Muscle layer of colon (tissue), 2 donors: ENCODE results near the gene ZNF814.
"Not testable (repeated sequence)": the region's sequence is repeated elsewhere in the genome, so short reads cannot be mapped to it uniquely, and the experiment has no call there.

Experiments
- H3K27ac ChIP-seq: one replicate; pipeline ENCODE4 v1.7.0; 2013; ENCODE audit warnings: low read depth, mild to moderate bottlenecking, low read length, moderate library complexity
- H3K27me3 ChIP-seq, 2 donors: one replicate each; pipeline ENCODE4 v1.7.0; 2013; ENCODE audit warnings: low read length in 2 of 2, mild to moderate bottlenecking in 2 of 2; ENCODE audit not compliant: insufficient read depth in 2 of 2, control insufficient read depth in 1 of 2
- H3K36me3 ChIP-seq: one replicate; pipeline ENCODE4 v1.7.0; 2013; ENCODE audit warnings: mild to moderate bottlenecking, low read length; ENCODE audit not compliant: insufficient read depth
- H3K4me1 ChIP-seq: one replicate; pipeline ENCODE4 v1.7.0; 2013; ENCODE audit warnings: mild to moderate bottlenecking, low read length; ENCODE audit not compliant: insufficient read depth
- H3K4me3 ChIP-seq, 2 donors: one replicate each; pipeline ENCODE4 v1.7.0; 2013; ENCODE audit warnings: low read length in 2 of 2, low read depth in 1 of 2, mild to moderate bottlenecking in 1 of 2, moderate library complexity in 1 of 2
- H3K9ac ChIP-seq: one replicate; pipeline ENCODE4 v1.7.0; 2013; ENCODE audit warnings: low read length
- H3K9me3 ChIP-seq: one replicate; pipeline ENCODE4 v1.7.0; 2013; ENCODE audit warnings: mild to moderate bottlenecking, low read length
- donor health status: abdominal sarcoma.
- donor health status: Adenocarcinoma of cecum.

ZNF814 gene

DNA sequence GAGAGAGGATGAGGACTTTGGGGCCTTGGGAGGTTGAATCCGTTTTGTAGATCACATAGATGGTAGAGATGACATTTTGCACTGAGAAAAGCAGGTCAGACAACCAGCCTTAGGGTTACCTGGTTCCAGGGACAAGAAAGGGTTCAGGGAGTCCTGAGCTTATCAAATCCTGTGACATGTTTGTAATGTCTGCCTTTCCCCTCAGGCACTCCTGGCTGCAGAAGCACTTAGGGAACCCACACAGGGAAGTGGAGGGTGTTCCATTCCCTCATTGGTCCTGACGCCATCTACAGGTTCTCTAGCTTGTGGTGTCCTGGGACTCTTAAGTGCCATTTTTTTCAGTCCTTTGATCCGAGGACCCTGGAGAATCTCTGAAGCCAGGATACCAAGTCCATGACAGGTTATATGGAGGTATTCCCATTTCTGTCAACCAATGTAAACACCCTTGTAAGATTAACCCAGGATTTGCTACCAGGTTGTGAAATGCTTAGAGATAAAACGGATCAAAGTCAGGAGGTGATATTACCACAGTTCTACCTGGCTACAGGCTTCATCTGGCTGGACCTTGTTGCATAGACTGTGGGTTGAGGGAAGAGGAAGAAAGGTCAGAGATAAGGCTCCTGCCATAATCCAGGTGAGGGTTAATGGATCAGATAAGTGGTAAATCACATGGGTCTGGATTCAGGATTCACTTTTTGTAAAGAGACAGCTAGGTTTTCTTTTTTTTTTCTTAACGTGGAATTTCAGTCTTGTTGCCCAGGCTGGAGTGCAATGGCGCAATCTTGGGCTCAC, 36.8 kb downstream of the ZNF814 start:
- not testable (repeated sequence) for H3K4me3 ChIP-seq, H3K9me3 ChIP-seq, H3K36me3 ChIP-seq, H3K27me3 ChIP-seq, H3K27ac ChIP-seq, H3K9ac ChIP-seq
- peaks cover 12% of the 10 kb centered on the region for H3K4me1 ChIP-seq

DNA sequence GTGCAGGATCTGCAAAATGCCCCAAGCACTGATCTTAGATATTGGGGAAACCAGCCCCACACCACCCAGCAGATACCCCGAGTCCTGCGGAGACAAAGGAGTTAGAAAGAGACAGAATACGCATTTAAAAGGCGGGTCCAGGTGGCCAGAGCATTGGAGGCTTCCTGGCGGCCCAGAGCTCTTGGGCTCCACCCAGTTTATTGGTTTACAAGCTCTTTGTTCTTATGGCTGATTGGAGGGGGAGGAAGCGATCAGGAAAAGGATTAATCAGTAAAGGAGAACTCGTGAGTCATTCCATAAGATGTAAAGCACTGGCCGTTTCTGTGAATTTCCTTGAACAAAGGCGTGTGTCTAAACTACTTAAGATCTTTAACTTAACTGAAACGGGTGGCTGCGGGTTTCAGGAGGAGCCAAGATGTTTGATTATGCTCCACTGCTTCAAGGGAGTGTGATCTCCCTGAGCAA, 38.3 kb downstream of the ZNF814 start:
- Histone ChIP-seq H3K4me3 (peak overlapping the region; percentile 80 to 84), H3K9me3 (no peaks in the 10 kb centered on the region), H3K27me3 (no peaks in the 10 kb centered on the region), H3K4me1 (peaks cover 12% of the 10 kb centered on the region), H3K27ac (no peak overlapping the region), H3K9ac (peak overlapping the region; percentile 28), H3K36me3 (peaks cover 4% of the 10 kb centered on the region)

DNA sequence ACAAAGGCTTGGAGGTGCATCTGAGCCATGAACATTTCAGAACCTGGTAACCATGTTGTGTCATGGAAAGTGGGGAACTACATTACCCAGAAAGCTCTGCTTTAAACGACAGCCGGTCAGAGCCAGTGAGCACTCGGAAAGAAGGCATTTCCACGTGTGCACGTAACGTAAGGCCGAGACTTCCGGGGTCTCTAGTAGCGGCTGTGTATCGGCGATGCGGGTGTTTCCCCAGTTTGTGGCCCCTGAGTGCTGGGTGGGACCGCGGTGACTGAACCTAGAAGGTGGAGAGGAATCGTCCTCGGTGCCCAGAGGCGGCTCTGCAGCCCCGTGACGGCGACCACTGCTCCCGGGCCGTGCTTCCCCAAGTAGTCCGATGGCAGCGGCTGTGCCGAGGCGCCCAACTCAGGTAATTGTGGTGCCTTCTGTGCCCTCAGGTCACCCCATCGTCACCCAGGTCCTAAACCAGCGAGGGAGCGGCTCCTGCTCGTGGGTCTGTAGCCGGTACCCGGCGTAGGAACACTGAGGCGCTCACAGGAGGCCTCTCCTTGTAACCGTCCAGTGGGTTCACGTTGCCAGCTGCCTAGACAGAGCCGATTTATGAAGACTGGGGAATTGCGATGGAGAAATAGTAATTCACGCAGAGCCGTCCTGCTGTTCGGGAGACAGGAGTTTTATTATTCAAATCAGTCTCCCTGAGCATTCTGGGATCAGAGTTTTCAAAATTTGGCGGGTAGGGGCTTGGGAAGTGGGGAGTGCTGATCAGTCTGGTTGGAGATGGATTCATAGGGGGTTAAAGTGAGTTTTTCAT, 39.0 kb downstream of the ZNF814 start, which contains the start of gene ZNF587:
Gene ZNF587 (plus strand): TSS at position 194 of the 808 bp plus-strand sequence. CDS start 180 bp downstream, at position 374.
- peak within 1 kb of the TSS; percentile 28 for H3K9ac ChIP-seq
- H3K4me3 ChIP-seq: peak within 1 kb of the TSS; percentile 80 to 84
- H3K27ac ChIP-seq: peak within 1 kb of the TSS; percentile 34
- H3K27me3 ChIP-seq, H3K9me3 ChIP-seq, H3K36me3 ChIP-seq: not testable (repeated sequence)
- peaks cover 12% of the 10 kb centered on the region for H3K4me1 ChIP-seq

DNA sequence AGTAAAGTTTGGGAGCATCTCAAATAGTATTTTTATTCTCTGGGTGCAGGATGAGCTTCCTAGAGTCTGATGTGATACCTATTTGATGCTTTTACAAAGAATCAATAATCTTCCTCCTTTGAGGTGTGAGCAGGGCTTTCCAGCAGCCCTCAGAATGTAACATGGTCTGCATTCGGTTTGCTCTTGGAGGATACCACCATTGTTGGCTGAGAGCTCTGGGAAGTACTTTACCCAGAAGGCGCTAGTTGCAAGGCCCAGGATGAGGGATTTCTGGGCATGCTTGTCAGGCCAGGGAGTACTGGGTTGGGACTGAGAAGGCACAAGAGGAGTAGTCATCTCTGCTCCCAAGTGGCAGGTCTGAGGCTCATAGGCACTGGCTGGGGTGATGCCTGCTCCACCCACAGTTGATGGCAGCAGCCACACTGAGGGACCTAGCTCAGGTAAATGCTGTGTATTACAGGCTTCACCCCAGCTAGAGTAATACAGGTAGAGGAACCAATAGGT, 39.6 kb downstream of the ZNF814 start:
- not testable (repeated sequence) for H3K9ac ChIP-seq, H3K9me3 ChIP-seq, H3K36me3 ChIP-seq, H3K27me3 ChIP-seq, H3K27ac ChIP-seq
- Histone ChIP-seq H3K4me3 (peak overlapping the region; percentile 80 to 84), H3K4me1 (peaks cover 12% of the 10 kb centered on the region)

DNA sequence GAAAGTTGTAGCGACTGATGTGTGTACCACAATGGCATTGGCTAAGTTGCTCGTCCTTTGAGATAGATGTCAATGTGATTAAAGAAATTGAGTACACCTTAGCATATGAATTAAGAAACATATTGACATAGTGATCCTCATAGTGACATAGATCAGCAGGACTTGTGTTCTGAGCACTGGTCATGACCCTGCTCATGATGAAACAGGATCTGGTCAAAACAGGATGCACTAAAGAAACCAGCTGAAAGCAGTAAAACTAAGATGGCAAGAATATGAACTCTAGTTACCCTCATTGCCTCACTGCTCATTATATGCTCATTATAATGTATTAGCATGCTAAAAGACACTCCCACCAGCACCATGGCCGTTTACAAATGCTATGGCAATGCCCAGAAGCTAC, 41.7 kb downstream of the ZNF814 start:
- H3K27me3 ChIP-seq, H3K27ac ChIP-seq, H3K9me3 ChIP-seq, H3K4me3 ChIP-seq, H3K36me3 ChIP-seq, H3K9ac ChIP-seq: not testable (repeated sequence)
- H3K4me1 ChIP-seq: peaks cover 12% of the 10 kb centered on the region

DNA sequence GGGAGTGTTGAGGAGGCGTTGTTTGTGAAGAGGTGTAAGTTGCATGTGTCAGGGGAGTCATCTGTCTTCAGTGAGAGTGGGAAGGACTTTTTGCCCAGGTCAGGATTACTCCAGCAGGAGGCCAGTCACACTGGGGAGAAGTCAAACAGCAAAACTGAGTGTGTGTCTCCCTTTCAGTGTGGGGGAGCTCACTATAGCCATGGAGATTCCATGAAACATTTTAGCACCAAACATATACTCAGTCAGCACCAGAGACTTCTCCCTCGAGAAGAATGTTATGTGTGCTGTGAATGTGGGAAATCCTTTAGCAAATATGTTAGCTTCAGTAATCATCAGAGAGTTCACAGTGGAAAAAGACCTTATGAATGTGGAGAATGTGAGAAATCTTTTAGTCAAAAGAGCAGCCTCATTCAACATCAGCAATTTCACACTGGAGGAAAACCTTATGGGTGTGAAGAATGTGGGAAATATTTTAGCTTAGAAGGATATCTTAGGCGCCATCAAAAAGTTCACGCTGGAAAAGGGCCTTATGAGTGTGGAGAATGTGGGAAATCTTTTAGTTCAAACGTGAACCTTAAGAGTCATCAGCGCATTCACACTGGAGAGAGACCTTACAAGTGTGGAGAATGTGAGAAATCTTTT, 47.6 kb downstream of the ZNF814 start:
- Histone ChIP-seq H3K4me1 (no peaks in the 10 kb centered on the region), H3K9me3 (no peaks in the 10 kb centered on the region), H3K27ac (no peak overlapping the region), H3K9ac (no peak overlapping the region), H3K4me3 (no peak overlapping the region), H3K36me3 (no peaks in the 10 kb centered on the region), H3K27me3 (no peaks in the 10 kb centered on the region)

DNA sequence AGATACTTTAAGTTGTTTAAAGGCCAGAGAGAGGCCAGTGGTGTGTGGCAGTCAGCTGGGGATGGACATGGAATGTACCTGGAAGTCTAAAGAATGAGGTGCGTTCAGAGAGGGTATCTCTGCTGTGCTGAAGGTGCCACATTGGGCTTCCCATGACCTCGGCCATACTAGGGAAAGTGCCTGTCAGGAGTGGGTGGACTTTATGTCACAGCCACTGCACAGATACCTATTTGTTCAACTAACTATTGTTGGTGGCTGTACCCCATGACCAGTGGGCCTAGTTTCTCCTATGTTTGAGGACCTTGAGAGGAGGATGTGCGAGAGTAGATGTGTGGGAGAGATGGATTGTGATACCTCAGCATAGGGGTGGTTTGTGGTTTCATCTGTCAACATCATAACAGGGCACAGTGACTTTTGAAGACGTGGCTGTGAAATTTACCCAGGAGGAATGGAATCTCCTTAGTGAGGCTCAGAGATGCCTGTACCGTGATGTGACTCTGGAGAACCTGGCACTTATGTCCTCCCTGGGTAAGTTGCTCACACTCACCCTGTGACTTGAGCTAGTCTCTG, 50.1 kb downstream of the ZNF814 start:
- not testable (repeated sequence) for H3K27ac ChIP-seq, H3K9ac ChIP-seq, H3K4me3 ChIP-seq, H3K9me3 ChIP-seq, H3K36me3 ChIP-seq, H3K27me3 ChIP-seq, H3K4me1 ChIP-seq

DNA sequence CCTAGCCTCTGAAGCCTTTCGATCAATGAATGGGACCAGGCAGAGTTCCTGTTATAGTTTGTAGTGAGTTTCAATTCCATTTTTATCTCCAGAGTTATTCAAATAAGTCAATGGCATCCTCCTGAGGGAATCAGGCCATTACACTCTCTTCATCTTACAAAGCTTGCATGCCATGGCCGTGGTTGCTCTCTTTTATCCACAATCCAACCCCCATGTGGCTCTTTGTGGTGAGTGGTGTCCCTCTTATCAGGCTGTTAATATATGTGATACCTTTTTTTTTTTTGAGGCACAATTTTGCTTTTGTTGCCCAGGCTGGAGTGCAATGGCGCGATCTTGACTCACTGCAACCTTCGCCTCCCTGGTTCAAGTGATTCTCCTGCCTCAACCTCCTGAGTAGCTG, 51.8 kb downstream of the ZNF814 start:
- H3K4me1 ChIP-seq, H3K9ac ChIP-seq, H3K27me3 ChIP-seq, H3K9me3 ChIP-seq, H3K27ac ChIP-seq, H3K4me3 ChIP-seq, H3K36me3 ChIP-seq: not testable (repeated sequence)

DNA sequence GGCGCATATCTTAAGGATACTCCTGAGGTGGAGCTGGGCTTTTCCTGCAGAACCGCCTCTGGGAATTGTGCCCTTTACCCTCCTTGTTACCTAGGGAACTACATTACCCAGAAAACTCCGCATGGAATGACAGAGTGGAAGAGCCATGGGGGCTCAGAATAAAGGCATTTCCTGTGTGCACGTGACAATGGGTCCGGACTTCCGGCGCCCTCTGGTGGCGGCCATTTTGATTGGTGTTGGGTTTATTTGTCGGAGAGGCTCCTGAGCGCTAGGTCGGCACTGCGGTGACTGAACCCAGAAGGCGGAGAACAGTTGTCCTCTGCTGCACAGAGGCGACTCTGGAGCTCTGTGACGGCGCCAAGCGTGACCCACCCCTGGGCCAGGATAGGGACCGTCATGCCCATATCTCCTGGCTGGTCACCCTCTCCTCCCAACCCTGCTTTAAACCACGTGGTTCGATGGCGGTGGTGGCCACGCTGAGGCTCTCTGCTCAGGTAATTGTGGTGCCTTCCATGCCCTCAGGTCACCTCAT, 58.7 kb downstream of the ZNF814 start, which contains the start of gene ZNF587B:
Gene ZNF587B (plus strand): TSS at position 229 of the 532 bp plus-strand sequence. CDS start 230 bp downstream, at position 459.
- H3K27ac ChIP-seq: no peak within 1 kb of the TSS
- no peaks in the 10 kb centered on the region for H3K36me3 ChIP-seq
- H3K4me1 ChIP-seq: peaks cover 3% of the 10 kb centered on the region
- no peaks in the 10 kb centered on the region for H3K27me3 ChIP-seq
- no peaks in the 10 kb centered on the region for H3K9me3 ChIP-seq
- no peak within 1 kb of the TSS for H3K9ac ChIP-seq
- H3K4me3 ChIP-seq: peak within 1 kb of the TSS; percentile 66 to 80

DNA sequence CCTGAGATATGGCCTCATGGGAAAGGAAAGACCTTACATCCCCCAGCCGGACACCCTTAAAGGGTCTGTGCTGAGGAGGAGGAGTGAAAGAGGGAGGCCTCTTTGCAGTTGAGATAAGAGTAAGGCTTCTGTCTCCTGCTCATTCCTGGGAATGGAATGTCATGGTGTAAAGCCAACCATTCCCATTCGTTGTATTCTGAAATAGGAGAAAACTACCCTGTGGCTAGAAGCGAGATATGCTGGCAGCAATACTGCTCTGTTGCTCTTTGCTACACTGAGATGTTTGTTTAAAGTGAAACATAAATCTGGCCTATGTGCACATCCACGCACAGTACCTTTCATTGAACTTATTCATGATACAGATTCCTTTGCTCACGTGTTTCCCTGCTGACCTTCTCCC, 59.5 kb downstream of the ZNF814 start:
- H3K4me1 ChIP-seq: peaks cover 3% of the 10 kb centered on the region
- no peak overlapping the region for H3K9ac ChIP-seq
- no peaks in the 10 kb centered on the region for H3K36me3 ChIP-seq
- H3K9me3 ChIP-seq: no peaks in the 10 kb centered on the region
- no peak overlapping the region for H3K27ac ChIP-seq
- no peaks in the 10 kb centered on the region for H3K27me3 ChIP-seq
- no peak overlapping the region for H3K4me3 ChIP-seq

DNA sequence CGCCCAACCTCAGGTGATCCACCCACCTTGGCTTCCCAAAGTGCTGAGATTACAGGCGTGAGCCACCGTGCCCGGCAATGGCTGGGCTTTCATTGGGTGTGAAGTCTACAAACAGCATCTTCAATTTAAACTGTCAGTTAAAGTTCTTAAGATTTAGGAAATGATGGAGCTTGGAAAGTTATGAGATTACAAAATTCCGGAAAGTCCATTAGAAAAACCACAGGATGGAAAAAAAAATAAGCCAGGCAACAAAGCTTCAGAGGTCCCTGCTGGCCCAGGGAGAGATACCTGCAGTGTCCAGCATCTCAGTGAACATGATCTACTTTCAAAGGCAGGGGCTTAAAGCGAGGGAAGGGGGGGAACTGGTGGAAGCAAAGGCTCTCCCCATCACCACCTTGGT, 63.3 kb downstream of the ZNF814 start:
- Histone ChIP-seq H3K9me3 (no peaks in the 10 kb centered on the region), H3K4me3 (no peak overlapping the region), H3K9ac (no peak overlapping the region), H3K4me1 (peaks cover 8% of the 10 kb centered on the region), H3K36me3 (no peaks in the 10 kb centered on the region), H3K27ac (no peak overlapping the region), H3K27me3 (no peaks in the 10 kb centered on the region)
